Measurements from ENCODE around the gene DAZAP1. TPM values are rescaled to one million over a fixed set of nuclear protein-coding genes. Genes with fewer than 3 reads are reported as not detected.

The DAZAP1 gene
- total and polyA plus RNA-seq, 2 experiments from 2014 or later = 35.8 to 46.8 TPM

GRCh38 chr19:1364070-1364704 lies 43.2 kb upstream of the DAZAP1 start:
- no peak overlapping the region for H3K4me3 ChIP-seq
- H2AFZ ChIP-seq = no peak overlapping the region
- H3K36me3 ChIP-seq (replicated peaks; ENCODE audit: insufficient read depth, low read depth) = no peaks in the 10 kb centered on the region
- no peak overlapping the region for H3K27ac ChIP-seq
- no peaks in the 10 kb centered on the region for H4K20me1 ChIP-seq (ENCODE audit: insufficient read depth, poor library complexity, severe bottlenecking)
- H3K79me2 ChIP-seq = no peaks in the 10 kb centered on the region
- DNase-seq (ENCODE audit: low spot score) = no peak
- no peak overlapping the region for H3K4me2 ChIP-seq
- TF ChIP-seq EZH2 (IDR thresholded peaks at IDR 0.05; ENCODE audit: borderline replicate concordance) (no peak), CTCF (IDR thresholded peaks at IDR 0.05; ENCODE audit: poor library complexity) (peak; percentile 18)
- H3K9me2 ChIP-seq (replicated peaks; ENCODE audit: insufficient read depth) = no peaks in the 10 kb centered on the region
- 92% methylated on average over 15 of the region's 15 CpGs for WGBS (ENCODE audit: low lambda C conversion rate, missing lambda C conversion rate)
- no peaks in the 10 kb centered on the region for H3K27me3 ChIP-seq
- H3K9me3 ChIP-seq (ENCODE audit: low read depth) = no peaks in the 10 kb centered on the region
- peaks cover 6% of the 10 kb centered on the region for H3K4me1 ChIP-seq (ENCODE audit: insufficient read depth)

GRCh38 chr19:1365319-1366269 lies 41.8 kb upstream of the DAZAP1 start:
- Histone ChIP-seq H3K36me3 (replicated peaks; ENCODE audit: insufficient read depth, low read depth) (no peaks in the 10 kb centered on the region), H3K27ac (no peak overlapping the region), H3K4me2 (no peak overlapping the region), H2AFZ (no peak overlapping the region), H3K4me3 (no peak overlapping the region), H3K27me3 (no peaks in the 10 kb centered on the region), H3K9me2 (replicated peaks; ENCODE audit: insufficient read depth) (no peaks in the 10 kb centered on the region), H4K20me1 (ENCODE audit: insufficient read depth, poor library complexity, severe bottlenecking) (no peaks in the 10 kb centered on the region), H3K4me1 (ENCODE audit: insufficient read depth) (peaks cover 3% of the 10 kb centered on the region), H3K79me2 (no peaks in the 10 kb centered on the region), H3K9me3 (ENCODE audit: low read depth) (no peaks in the 10 kb centered on the region)
- TF ChIP-seq EZH2 (IDR thresholded peaks at IDR 0.05; ENCODE audit: borderline replicate concordance) (no peak), CTCF (IDR thresholded peaks at IDR 0.05; ENCODE audit: poor library complexity) (no peak), EZH2phosphoT487 (IDR thresholded peaks at IDR 0.05; ENCODE audit: low read depth, severe bottlenecking, unreplicated experiment) (no peak)
- 94% methylated on average over 37 of the region's 37 CpGs for WGBS (ENCODE audit: low lambda C conversion rate, missing lambda C conversion rate)
- no peak for DNase-seq (ENCODE audit: low spot score)

GRCh38 chr19:1366296-1366695 lies 41.1 kb upstream of the DAZAP1 start:
- Histone ChIP-seq H3K9me3 (ENCODE audit: low read depth) (no peaks in the 10 kb centered on the region), H3K79me2 (no peaks in the 10 kb centered on the region), H3K4me1 (ENCODE audit: insufficient read depth) (no peaks in the 10 kb centered on the region), H3K27ac (no peak overlapping the region), H3K36me3 (replicated peaks; ENCODE audit: insufficient read depth, low read depth) (no peaks in the 10 kb centered on the region), H3K9me2 (replicated peaks; ENCODE audit: insufficient read depth) (no peaks in the 10 kb centered on the region), H2AFZ (no peak overlapping the region), H3K27me3 (no peaks in the 10 kb centered on the region), H4K20me1 (ENCODE audit: insufficient read depth, poor library complexity, severe bottlenecking) (no peaks in the 10 kb centered on the region), H3K4me2 (no peak overlapping the region), H3K4me3 (no peak overlapping the region)
- 94% methylated on average over 10 of the region's 10 CpGs for WGBS (ENCODE audit: low lambda C conversion rate, missing lambda C conversion rate)
- TF ChIP-seq EZH2 (IDR thresholded peaks at IDR 0.05; ENCODE audit: borderline replicate concordance) = no peak
- no peak for TF ChIP-seq CTCF (IDR thresholded peaks at IDR 0.05; ENCODE audit: poor library complexity)
- no peak for TF ChIP-seq EZH2phosphoT487 (IDR thresholded peaks at IDR 0.05; ENCODE audit: low read depth, severe bottlenecking, unreplicated experiment)
- no peak for DNase-seq (ENCODE audit: low spot score)

All from hepatocyte (in vitro differentiated cells).